ENCODE results near the gene ADAM10.

GRCh38 chr15:58545307-58546065 lies 204.0 kb downstream of the ADAM10 start:
- TF ChIP-seq POLR2AphosphoS5 (IDR thresholded peaks at IDR 0.05; ENCODE audit: low read depth, low read length) (no peak), TAF1 (IDR thresholded peaks at IDR 0.05; ENCODE audit: borderline replicate concordance, low read depth, low read length) (no peak), POLR2A (IDR thresholded peaks at IDR 0.05; ENCODE audit: low read depth, low read length) (no peak)

Measured in GM12892 (cell line).